NCI-H187 (cell line): ENCODE measurements around the gene SPRY1.

Experiments
- DNase-seq, 2 experiments: peaks; one replicate each; lab custom pipeline; 2025; lab: John Stamatoyannopoulos, UW

SPRY1 gene, protein sequence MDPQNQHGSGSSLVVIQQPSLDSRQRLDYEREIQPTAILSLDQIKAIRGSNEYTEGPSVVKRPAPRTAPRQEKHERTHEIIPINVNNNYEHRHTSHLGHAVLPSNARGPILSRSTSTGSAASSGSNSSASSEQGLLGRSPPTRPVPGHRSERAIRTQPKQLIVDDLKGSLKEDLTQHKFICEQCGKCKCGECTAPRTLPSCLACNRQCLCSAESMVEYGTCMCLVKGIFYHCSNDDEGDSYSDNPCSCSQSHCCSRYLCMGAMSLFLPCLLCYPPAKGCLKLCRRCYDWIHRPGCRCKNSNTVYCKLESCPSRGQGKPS

DNA sequence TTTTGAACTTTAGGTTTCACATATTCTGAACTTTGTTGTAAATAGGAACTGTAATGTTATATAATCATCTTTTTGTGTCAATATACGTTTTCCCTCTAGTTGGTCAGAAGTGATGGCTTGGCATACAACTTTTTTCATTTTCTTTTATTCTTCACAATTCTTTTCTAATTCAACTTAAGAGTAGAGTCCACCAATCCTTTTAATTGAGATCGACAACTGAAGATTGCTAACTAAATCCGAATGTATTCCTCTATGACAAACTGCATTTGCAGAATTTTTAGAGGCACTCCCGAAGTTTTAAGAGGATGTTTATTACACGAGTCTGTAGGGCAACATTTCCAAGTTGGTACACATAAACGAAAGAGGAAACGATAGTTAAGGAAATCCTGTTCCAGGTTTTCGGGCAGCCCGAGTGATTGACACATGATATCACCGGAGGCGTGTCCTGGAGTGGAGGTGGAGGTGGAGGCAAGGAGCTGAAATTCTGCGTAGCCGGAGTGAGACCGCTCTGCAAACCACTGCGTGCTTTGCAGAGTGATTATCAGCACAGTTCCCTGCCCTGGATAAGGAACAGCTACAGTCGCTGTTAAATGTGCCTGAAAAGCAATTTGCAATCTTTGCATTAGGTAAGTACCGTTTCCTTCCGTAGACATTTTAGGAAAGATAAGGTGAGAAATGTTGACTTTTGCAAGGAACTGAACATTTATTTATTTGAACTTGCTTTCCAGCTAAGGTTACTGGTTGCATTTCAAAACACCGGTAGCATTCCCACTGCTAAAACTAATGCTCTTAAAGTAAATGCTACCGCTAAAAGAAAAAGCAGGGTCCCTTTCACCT is at the start of gene SPRY1:
TSS of gene SPRY1 (plus strand) at position 489 of the 837 bp plus-strand sequence. CDS start 4,797 bp downstream, outside the sequence.
- DNase-seq = peak; percentile 52 to 67

DNA sequence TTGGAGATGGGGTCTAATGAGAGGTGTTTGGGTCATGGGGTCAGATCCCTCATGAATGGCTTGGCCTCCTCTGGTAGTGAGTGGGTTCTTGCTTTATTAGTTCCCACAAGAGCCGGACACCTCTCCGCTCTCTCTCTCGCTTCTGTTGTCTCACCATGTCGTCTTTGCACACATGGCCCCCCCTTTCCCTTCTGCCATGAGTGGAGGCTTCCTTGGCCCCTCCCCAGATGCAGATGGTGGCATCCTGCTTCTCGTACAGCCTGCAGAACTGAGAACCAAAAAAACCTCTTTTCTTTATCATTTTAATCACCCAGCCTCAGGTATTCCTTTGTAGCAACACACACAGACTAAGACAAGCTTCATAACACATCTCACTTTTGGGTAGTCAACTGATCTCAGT is 49.6 kb upstream of the SPRY1 start:
- no peak for DNase-seq

DNA sequence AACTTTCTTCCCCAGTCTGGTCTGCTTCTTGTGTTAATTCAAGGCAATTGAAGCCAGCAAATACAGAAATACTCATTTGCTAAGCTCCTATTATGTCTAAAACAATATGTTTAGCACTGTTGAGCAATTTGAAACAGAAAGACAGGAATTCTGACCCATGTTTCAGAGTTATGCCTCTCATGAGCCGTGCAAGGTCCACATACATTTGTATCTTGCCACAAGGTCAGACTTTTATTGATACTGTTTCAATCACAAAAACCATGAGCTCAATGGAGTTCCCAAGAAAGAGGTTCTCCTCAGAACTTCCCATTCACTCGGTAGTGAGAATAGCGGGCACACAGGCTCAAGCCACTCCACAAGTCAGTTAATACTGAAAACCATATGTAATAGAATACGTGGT is 47.6 kb upstream of the SPRY1 start:
- no peak for DNase-seq

DNA sequence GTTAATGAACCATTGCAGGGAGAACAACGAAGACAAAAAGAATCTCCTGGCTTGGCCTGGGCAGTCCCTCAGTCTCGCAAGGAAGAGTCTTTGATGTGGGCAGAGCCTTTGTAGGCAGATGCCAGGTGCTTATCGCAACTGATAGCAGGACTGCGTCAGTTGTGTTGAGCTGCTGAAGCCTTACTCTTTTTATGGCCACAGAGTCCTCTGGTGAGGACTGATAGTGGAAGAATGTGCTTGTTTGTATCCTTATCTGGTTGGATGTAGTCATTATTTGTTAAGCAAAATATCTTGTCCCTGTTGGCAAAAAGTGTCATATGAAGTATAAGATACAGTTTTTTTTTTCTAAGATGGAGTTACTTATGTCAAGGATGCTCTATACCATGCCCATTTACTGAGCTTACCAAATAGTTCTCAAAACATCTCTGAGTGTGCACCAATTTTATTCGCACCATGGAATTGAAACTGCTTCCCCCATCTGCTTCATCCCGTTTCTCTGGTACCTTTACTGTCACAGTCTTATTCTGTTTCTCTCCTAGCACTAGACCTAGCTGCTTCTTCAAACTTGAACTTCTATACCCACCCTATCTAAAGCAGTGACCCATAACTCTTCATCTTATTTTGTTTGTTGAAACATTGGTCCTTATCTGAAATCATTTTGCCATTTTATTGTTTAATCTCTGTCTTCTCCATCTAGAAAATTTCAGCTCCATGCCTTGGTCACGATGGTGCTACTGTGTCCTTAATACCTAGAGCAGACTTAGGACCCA is 47.0 kb upstream of the SPRY1 start:
- DNase-seq = no peak

DNA sequence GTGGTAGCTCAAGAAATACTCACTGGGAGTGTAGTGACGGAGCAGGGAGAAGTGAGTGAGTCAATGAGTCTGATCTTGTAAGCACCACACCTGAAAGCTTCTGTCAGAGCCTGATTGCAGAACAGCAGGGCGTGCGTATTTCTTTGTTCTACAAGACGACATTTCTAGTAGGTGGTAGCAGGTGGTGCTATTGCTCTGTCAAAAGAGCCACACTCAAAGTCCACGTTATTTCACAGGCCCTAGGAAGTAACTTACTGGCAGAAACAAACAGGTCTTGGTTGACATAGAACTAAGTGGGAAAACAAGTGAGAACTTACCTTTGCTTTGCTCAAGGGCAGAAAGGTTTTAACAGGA is 46.4 kb upstream of the SPRY1 start:
- DNase-seq = peak in 1 of 2 experiments; percentile 1

DNA sequence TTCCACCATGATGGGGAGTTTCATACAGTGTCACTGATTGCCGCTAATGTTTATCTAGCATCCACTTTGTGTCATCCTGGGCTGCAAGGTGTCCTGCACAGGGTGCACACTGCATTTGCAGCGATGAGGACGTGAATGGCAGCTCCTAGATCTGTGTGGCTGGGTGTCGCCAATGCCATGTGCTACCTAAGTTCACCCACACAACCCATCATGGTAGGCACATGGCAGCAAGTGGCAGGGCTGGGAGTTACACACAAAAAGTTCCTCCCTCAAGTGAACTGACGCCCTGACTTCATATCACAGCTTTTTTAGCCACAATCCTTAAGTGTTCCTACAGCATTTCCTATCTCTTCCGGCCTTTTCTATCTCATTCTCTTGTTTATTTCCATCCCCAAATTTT is 45.9 kb upstream of the SPRY1 start:
- no peak for DNase-seq

DNA sequence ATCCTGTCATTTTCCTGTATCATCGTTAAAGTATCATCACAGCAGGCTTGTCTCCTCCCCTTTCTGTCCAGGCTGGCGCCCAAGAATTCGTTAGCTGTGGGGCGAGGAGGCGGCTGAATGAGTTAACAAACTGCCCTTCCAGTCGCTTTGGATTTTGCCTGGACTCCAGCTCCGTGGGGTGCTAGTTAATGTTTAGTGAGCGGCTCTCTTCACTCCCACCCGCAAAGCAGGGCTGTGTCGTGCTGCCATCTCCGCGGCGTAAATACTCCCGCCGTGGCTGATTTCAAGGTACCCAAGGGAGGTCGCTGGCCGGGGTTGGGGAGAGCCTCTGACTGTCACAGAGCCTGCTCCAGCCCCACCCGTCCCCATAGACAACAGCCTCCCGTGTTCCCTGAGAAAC is 44.9 kb upstream of the SPRY1 start:
- no peak for DNase-seq

DNA sequence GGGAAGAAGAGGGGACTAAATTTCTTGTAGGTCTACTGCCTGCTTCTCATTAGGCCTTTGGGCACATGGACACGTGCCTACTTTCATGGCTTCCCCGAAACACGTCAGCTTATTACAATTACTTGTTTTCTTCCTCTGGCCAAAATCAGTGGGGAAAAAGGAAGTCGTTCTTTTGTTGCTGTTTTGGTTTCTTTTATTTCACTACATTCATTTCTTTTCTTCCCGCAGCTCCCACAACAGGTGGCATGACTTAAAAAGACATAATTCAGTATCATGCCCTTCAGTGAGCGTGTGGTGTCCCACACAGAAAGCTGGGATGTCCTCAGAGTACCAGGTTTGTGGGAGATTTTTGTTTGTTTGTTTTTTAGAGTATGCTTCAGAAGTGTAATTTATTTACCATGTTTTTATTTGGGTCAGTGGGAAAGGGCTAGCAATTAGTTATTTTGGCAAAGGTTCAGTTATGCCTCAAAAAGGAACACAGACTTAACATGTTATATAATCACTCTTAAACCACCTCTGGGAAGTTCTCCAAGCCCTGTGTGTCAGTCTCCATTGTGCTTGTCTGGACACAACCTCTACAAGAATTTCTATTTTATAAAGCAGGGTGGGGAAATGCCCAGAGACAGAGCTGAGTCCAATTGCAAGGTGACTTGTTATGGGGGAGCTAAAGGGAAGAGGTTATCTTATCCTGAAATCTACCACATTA is 44.2 kb upstream of the SPRY1 start:
- no peak for DNase-seq

DNA sequence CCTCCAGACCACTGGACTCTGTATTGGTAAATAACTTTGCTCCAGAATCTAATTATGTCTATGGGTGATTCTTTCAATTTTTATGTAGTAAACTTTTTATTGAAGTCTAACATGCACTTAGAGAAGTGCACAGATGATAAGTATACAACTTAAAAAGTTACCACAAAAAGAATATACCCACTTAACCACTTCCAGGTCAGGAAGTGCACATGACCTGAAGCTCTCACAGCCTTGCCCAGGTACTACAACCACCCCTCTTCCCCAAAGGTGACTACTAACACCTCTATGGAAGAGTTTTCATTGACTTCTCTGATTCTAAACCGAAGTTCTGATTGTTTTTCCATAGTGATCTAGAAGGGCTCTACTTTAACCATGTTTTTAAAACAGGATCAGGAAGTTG is 43.6 kb upstream of the SPRY1 start:
- DNase-seq = no peak

DNA sequence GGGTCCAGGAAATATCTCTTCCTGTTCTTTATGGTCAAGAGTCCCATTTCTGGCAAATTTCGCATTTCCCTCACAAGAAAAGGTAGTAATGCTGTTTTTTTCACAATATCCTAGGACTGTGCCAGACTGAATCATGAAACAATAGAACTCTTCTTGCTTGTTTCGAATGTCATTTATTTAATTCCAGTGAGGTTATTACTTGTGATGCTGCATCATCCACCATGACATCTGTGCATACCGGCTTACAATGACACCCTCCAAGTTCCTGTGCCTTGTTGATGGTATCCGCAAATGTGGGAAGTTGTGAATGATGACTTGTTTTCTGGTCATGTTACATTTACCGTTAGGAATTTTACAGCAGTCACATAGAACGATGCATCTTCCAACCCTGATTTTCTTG is 42.9 kb upstream of the SPRY1 start:
- no peak for DNase-seq

DNA sequence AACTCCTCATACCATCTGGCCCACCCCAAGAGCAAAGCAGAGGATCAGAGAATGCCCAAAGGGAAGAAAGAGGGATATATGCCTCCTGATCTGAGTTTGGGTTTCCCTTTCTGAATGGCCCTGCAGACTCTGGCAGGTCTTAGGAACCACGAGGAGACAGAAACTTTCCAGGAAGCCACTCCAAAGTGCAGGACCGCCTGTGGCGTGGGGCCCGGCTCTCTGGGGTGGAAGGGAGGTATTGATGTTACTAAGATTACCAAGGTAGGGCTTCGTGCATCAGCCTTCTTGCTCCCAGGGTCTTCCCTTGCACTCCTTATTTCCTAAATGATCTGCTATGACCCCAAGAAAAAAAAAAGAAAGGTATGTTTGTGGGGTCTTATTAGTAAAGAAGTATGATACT is 41.9 kb upstream of the SPRY1 start:
- no peak for DNase-seq

DNA sequence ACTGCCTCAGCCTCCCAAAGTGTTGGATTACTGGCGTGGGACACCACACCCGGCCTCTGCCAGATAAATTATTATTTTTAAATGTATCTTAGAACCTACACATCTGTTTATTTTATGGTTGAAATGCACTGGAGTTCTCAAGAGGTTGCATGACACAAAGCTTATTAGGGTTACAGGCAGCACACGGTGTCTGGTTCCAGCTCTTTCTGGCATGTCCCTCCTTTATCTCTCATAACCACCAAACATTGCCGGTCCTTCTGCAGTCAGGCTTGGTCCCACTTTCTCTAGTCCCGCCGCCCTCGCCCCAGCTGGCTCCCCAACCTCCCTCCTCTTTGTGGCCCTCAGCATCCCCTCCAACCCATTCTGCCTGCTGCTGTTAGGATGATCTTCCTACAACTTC is 39.7 kb upstream of the SPRY1 start:
- DNase-seq = no peak

DNA sequence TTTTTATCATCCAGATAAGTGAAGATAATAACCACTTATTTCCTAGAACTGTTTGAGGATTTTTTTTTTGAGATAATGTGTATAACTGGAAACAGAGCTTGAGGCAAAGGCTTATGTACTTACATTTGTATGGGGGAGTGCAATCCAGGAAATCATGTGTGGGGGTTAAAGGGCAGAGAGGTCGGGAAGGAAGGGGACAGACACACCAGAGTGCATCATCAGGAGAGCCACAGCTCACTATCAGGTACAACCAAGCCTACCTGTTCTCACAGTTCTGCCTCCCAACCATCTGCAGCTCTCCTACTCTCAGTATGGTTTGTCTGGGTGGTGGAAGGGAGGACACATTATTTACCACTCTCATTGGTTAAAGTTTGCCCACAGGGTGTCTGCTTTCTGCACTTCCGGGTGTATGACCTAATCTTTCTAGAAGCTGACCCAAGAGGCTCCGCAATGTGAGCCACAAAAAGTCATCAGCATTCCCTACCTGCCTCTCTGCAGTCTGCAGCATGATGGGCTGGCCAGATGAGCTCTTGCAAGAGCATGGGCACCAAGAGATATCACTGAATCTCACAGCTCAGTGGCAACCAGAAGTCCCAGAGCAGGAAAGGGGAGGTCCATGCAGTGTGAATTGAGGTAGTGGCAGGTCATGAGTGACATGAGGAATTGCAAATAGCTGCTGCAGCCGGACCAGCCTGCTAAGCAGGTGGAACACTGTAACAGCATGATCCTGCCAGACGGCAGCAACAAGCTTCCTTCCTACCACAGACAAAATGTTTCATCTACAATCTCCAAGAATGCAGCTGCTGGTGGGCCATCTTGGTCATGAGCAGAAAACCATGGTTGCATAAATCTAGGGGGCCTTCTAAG is 36.9 kb upstream of the SPRY1 start:
- no peak for DNase-seq

DNA sequence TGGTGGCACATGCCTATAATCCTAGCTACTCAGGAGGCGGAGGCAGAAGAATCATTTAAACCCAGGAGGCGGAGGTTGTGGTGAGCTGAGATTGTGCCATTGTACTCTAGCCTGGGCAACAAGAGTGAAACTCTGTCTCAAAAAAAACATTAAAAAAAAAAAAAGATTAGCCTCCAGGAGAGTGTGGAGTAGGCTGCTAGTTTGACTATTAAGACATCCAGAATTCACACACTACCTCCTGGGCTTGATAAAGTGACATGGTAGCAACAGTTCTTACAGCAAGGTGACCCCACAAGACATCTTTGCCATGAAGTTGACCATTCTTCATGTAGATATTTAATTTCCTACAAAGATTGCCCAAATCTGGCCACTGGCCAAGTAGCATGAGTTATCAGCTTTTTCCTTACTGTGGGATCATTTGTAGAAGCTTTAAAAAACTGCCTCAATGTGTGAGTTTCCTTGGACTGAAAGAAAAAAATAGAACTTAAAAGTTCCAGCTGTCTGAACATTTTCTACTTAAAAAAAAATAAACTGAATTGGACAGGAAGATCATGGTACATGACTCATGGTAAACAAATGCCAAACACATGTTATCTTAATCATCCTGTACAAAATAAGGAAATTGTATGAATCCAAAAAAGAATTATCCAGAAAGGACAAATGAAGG is 35.3 kb upstream of the SPRY1 start:
- no peak for DNase-seq

DNA sequence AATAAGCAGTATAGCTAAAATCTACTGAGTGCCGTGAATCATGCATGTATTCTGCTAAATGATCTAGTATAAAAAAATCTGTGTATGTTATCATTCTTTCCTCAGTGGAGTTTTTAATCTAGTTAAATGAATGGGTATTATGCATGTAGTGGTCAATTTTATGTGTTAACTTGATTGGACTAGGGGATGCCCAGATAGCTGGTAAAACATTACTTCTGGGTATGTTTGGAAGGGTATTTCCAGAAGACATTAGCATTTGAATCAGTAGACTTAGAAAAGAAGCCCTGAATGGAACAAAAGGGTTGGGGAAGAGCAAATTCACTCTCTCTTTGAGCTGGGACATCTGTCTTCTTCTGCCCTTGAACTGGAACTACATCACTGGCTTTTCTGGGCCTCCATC is 34.5 kb upstream of the SPRY1 start:
- no peak for DNase-seq

DNA sequence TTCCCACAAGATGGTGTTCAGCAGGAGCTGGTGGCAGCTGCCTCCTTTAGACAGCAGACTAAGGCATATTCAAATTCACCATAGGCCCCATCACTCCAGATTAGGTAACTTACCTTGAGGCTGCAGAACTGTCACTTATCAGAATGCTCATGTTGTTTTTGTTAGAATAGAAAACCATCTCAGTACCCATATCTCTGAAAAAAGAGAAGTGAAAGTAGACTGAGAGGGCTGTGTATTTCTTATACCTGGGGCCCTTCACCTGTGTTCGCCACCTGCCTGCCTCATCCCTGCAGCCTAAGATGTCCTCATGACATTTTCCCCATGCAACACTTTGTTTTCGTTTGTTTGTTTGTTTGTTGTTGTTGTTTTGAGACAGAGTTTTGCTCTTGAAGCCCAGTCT is 32.9 kb upstream of the SPRY1 start:
- DNase-seq = no peak

DNA sequence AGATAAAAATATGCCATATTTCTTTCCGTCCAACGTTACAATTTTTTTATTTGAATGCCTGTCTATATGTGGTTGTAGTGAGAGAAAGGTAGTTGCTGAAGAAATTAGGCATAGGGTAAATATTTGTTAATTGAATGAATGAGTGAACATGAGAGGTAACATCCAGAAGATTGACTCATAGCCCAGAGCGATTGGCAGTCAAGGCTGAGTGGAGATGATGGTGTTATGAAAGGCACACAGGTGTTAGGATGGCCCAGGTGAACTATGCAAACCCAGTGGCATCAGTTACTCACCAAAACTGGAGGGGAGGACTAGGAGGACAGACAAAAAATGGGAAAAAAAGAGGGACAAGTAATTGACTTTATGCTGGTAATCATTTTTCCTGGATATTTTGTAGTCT is 31.7 kb upstream of the SPRY1 start:
- DNase-seq = no peak

DNA sequence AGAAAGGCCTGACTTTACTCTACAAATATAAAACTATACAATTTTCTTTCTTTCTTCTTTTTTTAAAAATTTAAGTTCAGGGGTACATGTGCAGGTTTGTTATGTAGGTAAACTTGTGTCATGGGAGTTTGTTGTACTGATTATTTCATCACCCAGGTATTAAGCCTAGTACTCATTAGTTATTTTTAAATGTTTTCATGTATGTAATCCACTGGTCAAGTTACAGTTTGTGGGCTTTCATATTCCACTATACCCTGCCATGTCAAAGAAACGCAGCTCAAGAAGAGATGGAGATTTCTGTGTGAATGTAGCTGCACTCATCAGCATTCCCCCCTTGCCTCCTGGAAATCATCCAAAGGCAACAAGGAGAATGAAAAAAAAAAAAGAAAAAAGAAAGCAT is 31.2 kb upstream of the SPRY1 start:
- no peak for DNase-seq

DNA sequence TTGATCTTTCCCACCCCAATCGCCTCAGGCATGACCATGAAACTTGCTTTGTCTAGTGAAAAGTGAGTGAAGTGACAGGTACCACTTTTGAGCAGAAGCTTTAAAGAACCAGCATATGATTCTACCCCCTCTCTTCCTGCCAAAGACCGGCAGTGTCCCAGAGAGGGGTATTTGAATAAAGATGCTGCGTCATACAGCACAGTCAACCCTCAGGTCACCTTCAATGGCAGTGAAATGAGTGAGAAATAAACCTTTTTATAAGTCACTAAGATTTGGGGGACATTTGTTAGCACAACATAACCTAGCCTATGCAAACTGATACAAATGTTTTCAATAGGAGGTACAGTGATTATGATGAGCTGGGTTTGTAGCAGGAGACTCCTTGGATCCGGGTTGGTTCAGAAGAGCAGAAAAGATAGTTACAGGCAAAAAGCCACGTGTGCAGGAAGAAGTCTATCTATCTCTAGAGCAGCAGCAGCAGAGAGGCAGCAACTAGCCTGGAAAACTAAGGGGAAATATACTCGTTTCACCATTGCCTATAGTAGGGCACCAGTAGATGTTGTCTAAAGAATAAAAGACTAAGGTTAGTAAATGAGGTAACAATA is 30.3 kb upstream of the SPRY1 start:
- no peak for DNase-seq

DNA sequence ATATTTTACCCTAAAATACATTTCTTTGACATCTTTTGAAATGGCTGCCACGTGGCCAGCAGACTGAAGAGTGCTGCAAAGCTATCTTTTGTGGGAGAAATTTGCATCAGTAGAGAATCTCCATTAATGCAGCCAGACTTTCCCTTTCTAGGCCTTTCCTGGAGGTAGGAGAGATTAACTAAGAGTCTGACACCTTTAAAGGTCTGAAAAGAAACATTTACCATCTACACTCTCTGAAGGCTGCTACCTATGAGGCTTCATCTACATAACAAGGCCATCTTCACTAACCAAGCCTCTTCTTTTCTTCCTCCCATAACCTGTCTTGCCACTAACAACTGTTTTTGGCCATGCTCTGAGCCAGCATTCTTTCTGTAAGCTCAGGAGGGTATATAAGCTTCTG is 17.8 kb upstream of the SPRY1 start:
- DNase-seq = no peak
